Putamen (tissue), 1 donor: ENCODE results near the gene SMCHD1.
"Not testable (repeated sequence)": the region's sequence is repeated elsewhere in the genome, so short reads cannot be mapped to it uniquely, and the experiment has no call there.

ENCODE experiments used
- DNase-seq: peaks from one replicate; pipeline ENCODE4 v3.0.0-alpha.2; 2016; ENCODE audit warnings: low spot score

Gene SMCHD1

DNA sequence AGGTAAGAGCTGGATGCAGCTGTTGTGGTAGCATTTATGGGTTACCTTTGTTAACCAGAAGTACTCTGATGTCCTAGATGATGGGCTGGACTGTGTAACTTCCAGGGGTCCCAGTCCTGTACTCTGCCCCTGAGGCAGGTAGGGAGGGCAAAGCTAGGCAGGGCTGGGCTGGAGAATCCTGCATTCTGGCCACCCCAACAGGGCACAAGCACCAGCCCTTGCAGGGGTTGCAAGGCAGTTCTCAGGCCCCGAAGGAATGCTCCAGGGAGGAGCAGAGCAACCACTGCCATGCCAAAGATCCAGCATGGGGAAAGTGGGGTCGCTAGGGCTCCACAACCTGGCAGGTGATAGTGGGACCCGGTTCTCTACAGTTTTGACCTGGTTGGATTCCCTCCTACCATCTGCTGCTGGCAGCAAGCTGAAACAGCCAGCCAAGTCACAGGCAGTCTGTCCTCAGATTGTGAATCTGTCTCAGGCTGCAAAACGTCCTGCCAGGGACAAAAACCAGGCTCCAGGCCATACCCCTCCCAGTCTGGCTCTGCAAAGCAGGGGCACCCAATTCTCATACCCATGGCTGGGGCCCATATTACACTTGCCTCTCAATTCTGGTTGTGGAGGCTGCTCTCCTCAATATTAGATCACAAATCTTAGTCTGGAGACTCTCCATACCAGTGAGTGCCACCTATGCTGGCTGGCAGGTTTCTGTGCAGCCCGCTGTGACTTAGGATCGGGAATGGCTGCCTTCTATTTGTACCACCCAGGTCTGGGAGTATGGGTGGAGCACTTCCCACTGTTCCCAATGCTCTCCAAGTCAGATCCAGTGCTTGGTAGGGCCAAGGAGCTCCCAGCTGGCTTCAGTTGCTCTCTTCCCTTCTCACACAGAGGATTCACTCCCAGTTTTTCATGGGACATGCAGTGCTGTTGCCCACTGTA is 61.1 kb downstream of the SMCHD1 start:
- no peak for DNase-seq

GRCh38 chr18:2717407-2717806 is 61.9 kb downstream of the SMCHD1 start:
- DNase-seq: no peak

GRCh38 chr18:2719040-2719439 is 63.5 kb downstream of the SMCHD1 start:
- DNase-seq: no peak

GRCh38 chr18:2723207-2723606 is 67.7 kb downstream of the SMCHD1 start:
- DNase-seq: no peak

DNA sequence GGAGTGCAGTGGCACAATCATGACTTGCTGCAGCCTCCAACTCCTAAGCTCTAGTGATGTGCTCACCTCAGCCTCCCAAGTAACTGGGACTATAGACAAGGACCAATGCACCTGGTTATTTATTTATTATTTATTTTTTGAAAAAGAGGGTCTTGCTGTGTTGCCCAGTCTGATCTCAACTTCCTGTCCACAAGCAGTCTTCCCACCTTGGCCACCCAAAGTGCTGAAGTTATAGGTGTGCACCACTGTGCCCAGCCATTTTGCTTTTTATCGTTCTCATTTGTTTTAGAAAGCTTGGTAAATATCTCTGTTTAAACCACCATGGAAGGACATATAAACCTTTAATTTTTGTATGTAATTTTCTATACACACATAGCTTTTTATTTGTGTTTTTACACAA is 74.2 kb downstream of the SMCHD1 start:
- DNase-seq: no peak

- no peak for DNase-seq
Observed at GRCh38 chr18:2736823-2737222, 81.3 kb downstream of the SMCHD1 start.

DNA sequence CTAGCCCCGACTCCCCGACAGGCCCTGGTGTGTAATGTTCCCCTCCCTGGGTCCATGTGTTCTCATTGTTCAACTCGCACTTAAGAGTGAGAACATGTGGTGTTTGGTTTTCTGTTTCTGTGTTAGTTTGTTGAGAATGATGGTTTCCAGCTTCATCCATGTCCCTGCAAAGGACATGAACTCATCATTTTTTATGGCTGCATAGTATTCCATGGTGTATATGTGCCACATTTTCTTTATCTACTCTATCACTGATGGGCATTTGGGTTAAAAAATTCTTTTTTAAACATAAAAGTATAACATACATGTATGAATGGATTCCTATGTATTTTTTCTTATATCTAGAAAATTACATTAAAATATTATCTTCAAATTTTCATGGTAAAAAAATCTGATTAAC is 84.6 kb downstream of the SMCHD1 start:
- not testable (repeated sequence) for DNase-seq

DNA sequence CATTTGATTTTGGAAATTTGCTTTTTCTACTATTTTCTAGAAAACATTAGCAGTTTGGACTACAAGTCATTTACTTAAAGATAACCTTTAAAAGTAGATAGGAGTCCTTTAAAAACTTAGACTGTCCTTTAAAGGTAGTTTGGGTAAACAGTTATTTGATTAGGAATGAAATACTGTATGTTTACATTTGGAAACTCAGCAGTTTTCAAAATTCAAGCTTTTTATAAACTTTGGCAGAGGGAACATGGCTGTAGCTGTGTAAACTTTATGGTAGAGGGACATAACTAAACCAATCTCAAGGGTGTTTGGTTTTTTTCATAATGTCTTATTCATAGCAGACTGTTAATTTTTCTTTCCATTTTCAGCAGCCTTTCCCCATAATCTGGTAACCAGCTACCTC is 90.7 kb downstream of the SMCHD1 start:
- no peak for DNase-seq

- DNase-seq: no peak
Observed at GRCh38 chr18:2758309-2758708, 102.8 kb downstream of the SMCHD1 start.

- DNase-seq: no peak
Observed at GRCh38 chr18:2774669-2775068, 119.1 kb downstream of the SMCHD1 start.

GRCh38 chr18:2776601-2777000 is 121.1 kb downstream of the SMCHD1 start:
- no peak for DNase-seq

- no peak for DNase-seq
Observed at GRCh38 chr18:2777241-2777640, 121.7 kb downstream of the SMCHD1 start.

- no peak for DNase-seq
Observed at GRCh38 chr18:2780750-2781149, 125.2 kb downstream of the SMCHD1 start.

DNA sequence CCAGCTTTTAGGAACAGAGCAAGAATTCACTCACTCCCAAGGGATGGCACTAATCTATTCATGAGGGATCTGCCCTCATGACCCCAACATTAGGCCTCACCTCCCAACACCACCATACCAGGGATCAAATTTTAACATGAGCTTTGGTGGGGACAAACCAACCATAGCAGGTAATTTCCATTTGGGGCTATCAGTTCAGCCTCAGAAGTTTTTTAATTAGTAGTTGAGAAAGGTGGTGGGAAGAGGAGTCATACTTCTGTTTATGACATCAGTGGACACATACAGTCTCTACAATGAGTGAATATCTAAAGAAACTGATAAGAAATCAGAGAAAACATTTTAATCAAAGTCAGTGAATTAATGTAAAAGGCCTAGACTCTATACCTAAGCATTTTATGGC is 131.7 kb downstream of the SMCHD1 start:
- DNase-seq: no peak

GRCh38 chr18:2792395-2792794 is 136.9 kb downstream of the SMCHD1 start:
- no peak for DNase-seq

DNA sequence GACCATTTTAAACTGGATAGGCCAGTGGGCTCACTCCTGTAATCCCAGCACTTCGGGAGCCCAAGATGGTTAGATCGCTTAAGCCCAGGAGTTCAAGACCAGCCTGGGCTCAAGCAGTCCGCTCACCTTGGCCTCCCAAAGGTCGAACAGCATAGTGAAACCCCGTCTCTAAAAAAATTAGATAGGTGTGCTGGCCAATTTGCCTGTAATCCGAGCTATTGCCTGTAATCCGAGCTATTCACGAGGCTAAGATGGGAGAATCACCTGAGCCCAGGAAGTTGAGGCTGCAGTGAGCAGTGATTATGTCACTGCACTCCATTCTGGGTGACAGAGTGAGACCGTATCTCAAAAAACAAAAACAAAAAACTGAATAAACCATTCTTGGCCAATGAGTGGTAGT is 138.6 kb downstream of the SMCHD1 start:
- no peak for DNase-seq

GRCh38 chr18:2797951-2798350 is 142.4 kb downstream of the SMCHD1 start:
- DNase-seq: no peak

DNA sequence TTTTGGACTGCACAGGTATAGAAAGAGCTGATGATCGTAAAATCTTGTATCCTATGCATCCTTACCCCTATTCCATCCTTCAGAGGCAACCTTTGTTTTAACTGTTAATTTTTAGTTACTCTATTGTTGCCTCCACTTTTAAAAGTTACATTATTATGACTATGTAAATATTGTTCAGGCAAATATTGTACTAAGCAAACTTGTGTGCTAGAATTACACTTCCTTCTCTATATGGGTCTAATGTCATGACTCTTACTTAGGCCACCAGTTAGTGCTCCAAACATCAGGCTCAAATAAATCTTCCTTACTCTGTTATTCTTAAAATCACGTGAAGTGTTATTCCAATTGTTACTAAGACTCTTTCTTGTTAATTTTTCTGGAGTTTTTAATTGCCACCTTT is 143.8 kb downstream of the SMCHD1 start:
- no peak for DNase-seq

GRCh38 chr18:2805970-2806943 is 150.7 kb downstream of the SMCHD1 start:
- DNase-seq: no peak

DNA sequence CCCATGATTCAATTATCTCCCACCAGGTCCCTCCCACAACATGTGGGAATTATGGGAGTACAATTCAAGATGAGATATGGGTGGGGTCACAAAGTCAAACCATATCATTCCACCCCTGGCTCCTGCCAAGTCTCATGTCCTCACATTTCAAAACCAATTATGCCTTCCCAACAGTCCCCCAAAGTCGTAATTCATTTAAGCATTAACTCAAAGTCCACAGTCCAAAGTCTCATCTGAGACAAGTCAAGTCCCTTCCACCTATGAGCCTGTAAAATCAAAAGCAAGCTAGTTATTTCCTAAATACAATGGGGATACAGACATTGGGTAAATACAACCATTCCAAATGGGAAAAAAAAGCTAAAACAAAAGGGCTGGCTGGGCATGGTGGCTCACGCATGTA is 153.1 kb downstream of the SMCHD1 start:
- not testable (repeated sequence) for DNase-seq

GRCh38 chr18:2809666-2810183 is 154.2 kb downstream of the SMCHD1 start:
- DNase-seq: not testable (repeated sequence)

- DNase-seq: no peak
Observed at GRCh38 chr18:2811416-2811815, 155.9 kb downstream of the SMCHD1 start.

DNA sequence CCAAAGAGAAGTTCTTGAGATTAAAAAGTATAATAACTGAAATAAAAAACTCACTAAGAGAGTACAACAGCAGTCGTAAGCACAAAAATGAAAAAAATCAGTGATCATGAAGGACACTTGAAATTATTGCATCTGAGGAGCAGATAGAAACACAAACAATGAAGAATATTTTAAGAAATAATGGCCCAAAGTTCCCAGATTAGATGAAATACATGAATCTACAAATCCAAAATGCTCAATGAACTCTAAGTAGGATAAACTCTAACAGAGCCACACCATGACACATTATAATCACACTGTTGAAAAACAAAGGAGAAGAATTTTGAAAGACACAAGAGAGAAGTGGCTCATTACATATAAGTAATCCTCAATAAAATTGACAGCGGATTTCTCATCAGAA is 159.4 kb downstream of the SMCHD1 start:
- no peak for DNase-seq
